ENCODE results near the gene DPCD. TPM values are rescaled to one million over a fixed set of nuclear protein-coding genes. Genes with fewer than 3 reads are reported as not detected.

The DPCD gene
- total and polyA plus RNA-seq, 11 donors: 16.3 to 42.9 (median 23.8) TPM

GRCh38 chr10:101576211-101576863 lies 11.8 kb upstream of the DPCD start:
- TF ChIP-seq POLR2A (IDR thresholded peaks at IDR 0.05) (no peak), CTCF (IDR thresholded peaks at IDR 0.05) (no peak)
- DNase-seq (no peak), ATAC-seq (no peak)
- no peaks in the 10 kb centered on the region for H3K4me1 ChIP-seq
- H3K27me3 ChIP-seq: no peaks in the 10 kb centered on the region
- no peak overlapping the region for H3K4me3 ChIP-seq
- H3K27ac ChIP-seq: no peak overlapping the region
- intact Hi-C loops (cut with DNase I): loop anchor here in 3 of 10 donors (10.0 kb wide), 2 partner anchors 282 to 302 kb away; no protein-coding TSS in a partner anchor
- H3K9me3 ChIP-seq: peaks cover 0 to 14% (median 10%) of the 10 kb centered on the region in 12 donors
- 92 to 100% (median 95%) methylated on average over 7 of the region's 7 CpGs for WGBS, 4 donors
- peaks cover 0 to 39% (median 27%) of the 10 kb centered on the region in 9 donors for H3K36me3 ChIP-seq

- DNase-seq: no peak
- peaks cover 0 to 12% (median 9%) of the 10 kb centered on the region in 12 donors for H3K9me3 ChIP-seq
- no peak for TF ChIP-seq POLR2A (IDR thresholded peaks at IDR 0.05)
- TF ChIP-seq CTCF (IDR thresholded peaks at IDR 0.05): no peak
- intact Hi-C loops (cut with DNase I): loop anchor here in 3 of 10 donors (10.0 kb wide), 2 partner anchors 282 to 302 kb away; no protein-coding TSS in a partner anchor
- H3K4me3 ChIP-seq: no peak overlapping the region
- no peak for ATAC-seq
- H3K27me3 ChIP-seq: no peaks in the 10 kb centered on the region
- H3K27ac ChIP-seq: no peak overlapping the region
- H3K36me3 ChIP-seq: peaks cover 0 to 49% (median 37%) of the 10 kb centered on the region in 9 donors
- WGBS, 4 donors: 81 to 93% (median 89%) methylated on average over 7 of the region's 7 CpGs
- H3K4me1 ChIP-seq: no peaks in the 10 kb centered on the region
Measured at GRCh38 chr10:101577121-101577871, 10.8 kb upstream of the DPCD start.

GRCh38 chr10:101578192-101578591 lies 9.9 kb upstream of the DPCD start:
- no peak for ATAC-seq
- no peak for TF ChIP-seq CTCF (IDR thresholded peaks at IDR 0.05)
- no peak for TF ChIP-seq POLR2A (IDR thresholded peaks at IDR 0.05)
- no peaks in the 10 kb centered on the region for H3K27me3 ChIP-seq
- H3K9me3 ChIP-seq: peaks cover 0 to 3% (median under 1%) of the 10 kb centered on the region in 12 donors
- H3K4me1 ChIP-seq: no peaks in the 10 kb centered on the region
- H3K36me3 ChIP-seq: peaks cover 0 to 58% (median 46%) of the 10 kb centered on the region in 9 donors
- H3K27ac ChIP-seq: no peak overlapping the region
- H3K4me3 ChIP-seq: no peak overlapping the region
- intact Hi-C loops (cut with DNase I): loop anchor here in 3 of 10 donors (10.0 kb wide), 2 partner anchors 283 to 303 kb away; no protein-coding TSS in a partner anchor
- no peak for DNase-seq
- WGBS, 4 donors: 82 to 94% (median 89%) methylated on average over 5 of the region's 5 CpGs
